Measurements from ENCODE around the gene OR11H1.
"Not testable (repeated sequence)": the region's sequence is repeated elsewhere in the genome, so short reads cannot be mapped to it uniquely, and the experiment has no call there.

DNA sequence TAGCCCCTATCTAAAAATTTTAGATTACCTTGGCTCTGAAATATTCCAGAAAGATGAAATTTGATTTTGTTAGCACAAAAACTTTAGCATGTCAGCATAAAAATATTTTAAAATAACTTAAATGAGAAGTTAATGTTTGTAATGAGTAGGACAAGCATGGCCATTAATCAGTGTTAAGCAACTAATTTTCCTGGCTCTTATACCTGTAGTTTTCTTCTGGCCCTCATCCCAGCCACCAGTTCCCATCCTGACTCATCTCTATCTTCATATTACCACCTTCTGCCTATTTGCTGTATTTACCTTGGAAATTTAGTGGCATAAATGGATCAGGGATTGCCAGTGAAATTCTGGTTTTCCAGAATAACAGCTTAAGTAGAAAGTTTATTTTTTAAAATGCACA, 37.1 kb downstream of the OR11H1 start:
- not testable (repeated sequence) for TF ChIP-seq POLR2AphosphoS5 (IDR thresholded peaks at IDR 0.05; ENCODE audit: borderline replicate concordance, low read depth, low read length); EZH2 (IDR thresholded peaks at IDR 0.05); FOXP2 (optimal IDR thresholded peaks at IDR 0.05; ENCODE audit: control extremely low read depth, extremely low read length, insufficient read depth)
